SH-SY5Y (cell line): Measurements from ENCODE around the gene ZMPSTE24.

Source experiments
- GATA2 ChIP-seq: IDR thresholded peaks from 2 replicates; pipeline ENCODE4 v1.6.1; 2011; ENCODE audit warnings: mild to moderate bottlenecking, low read depth, low read length
- GATA3 ChIP-seq: IDR thresholded peaks from 2 replicates; pipeline ENCODE4 v1.6.1; 2011; ENCODE audit warnings: low read depth, mild to moderate bottlenecking, low read length, moderate library complexity

- TF ChIP-seq GATA3 = no peak
- no peak for TF ChIP-seq GATA2
Measured at GRCh38 chr1:40318476-40318875, 60.4 kb downstream of the ZMPSTE24 start.
